HEK293 (cell line): ENCODE measurements around the gene SPATA31A6.
"Not testable (repeated sequence)": the region's sequence is repeated elsewhere in the genome, so short reads cannot be mapped to it uniquely, and the experiment has no call there.

ENCODE experiments used
- CTCF ChIA-PET: fragments of 350-600 bp; formaldehyde crosslinking; extraction: SDS; loops from one replicate; lab custom pipeline; 2021; ENCODE audit warnings: antibody characterized with exemption; lab: Yijun Ruan, JAX
- POLR2A ChIA-PET: fragments of 300-600 bp; formaldehyde crosslinking; extraction: SDS; loops from one replicate; lab custom pipeline; 2020; ENCODE audit warnings: antibody characterized with exemption, inconsistent platforms; lab: Yijun Ruan, JAX
- H3K27ac ChIP-seq: fragments of 200-500 bp; sonication (Bioruptor generic); 2 replicates; pipeline ENCODE4 v1.5.1; 2014; ENCODE audit warnings: low read depth, low read length, control low read depth, inconsistent platforms; ENCODE audit errors: extremely low read depth
- H3K36me3 ChIP-seq, 2 experiments: fragments of 200-500 bp in 1 of 2; sonication (Bioruptor generic) in 1 of 2; 1 replicate in 1 of 2; 2 replicates in 1 of 2; pipeline ENCODE4 v1.5.1; 2014 to 2017; ENCODE audit warnings: inconsistent platforms in 2 of 2, low read length in 2 of 2; ENCODE audit not compliant: control insufficient read depth in 2 of 2, insufficient read depth in 1 of 2
- H3K4me1 ChIP-seq: fragments of 200-500 bp; sonication (Bioruptor generic); 2 replicates; pipeline ENCODE4 v1.5.1; 2014; ENCODE audit warnings: mild to moderate bottlenecking, low read length, inconsistent platforms; ENCODE audit not compliant: control insufficient read depth, insufficient read depth
- H3K4me3 ChIP-seq: 2 replicates; pipeline ENCODE4 v1.5.1; 2011; ENCODE audit warnings: low read depth, mild to moderate bottlenecking, control low read depth, low read length, moderate library complexity
- H3K9me3 ChIP-seq: fragments of 200-500 bp; sonication (Bioruptor generic); 2 replicates; pipeline ENCODE4 v1.5.1; 2014; ENCODE audit warnings: low read depth, low read length, inconsistent platforms; ENCODE audit not compliant: control insufficient read depth, insufficient read depth

SPATA31A6 gene

DNA sequence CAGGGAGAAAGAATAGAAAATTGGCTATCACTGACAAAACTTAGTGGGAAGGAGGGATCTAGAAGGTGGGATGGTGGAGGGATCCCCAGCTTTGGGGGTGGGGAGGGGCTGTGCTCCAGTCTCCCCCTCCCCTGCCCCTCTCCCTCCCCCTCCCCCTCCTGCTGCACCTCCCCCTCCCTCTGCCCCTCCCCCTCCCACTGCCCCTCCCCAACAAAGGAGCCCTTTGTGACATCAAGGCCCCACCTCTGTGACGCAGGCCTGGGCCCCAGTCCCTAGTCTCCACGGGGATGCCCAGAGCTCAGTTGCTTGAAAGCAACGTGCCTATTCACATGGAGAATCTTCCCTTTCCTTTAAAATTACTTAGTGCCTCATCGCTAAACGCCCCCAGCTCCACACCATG is at the start of gene SPATA31A6:
Gene SPATA31A6 (plus strand): TSS at position 301 of the 400 bp plus-strand sequence. CDS start 29 bp downstream, at position 330.
- CTCF ChIA-PET, H3K36me3 ChIP-seq, H3K9me3 ChIP-seq, POLR2A ChIA-PET, H3K4me1 ChIP-seq, H3K4me3 ChIP-seq, H3K27ac ChIP-seq: not testable (repeated sequence)

- POLR2A ChIA-PET, H3K27ac ChIP-seq, CTCF ChIA-PET, H3K4me1 ChIP-seq, H3K9me3 ChIP-seq, H3K36me3 ChIP-seq, H3K4me3 ChIP-seq: not testable (repeated sequence)
Measured at GRCh38 chr9:42160299-42160698, 23.2 kb upstream of the SPATA31A6 start.

DNA sequence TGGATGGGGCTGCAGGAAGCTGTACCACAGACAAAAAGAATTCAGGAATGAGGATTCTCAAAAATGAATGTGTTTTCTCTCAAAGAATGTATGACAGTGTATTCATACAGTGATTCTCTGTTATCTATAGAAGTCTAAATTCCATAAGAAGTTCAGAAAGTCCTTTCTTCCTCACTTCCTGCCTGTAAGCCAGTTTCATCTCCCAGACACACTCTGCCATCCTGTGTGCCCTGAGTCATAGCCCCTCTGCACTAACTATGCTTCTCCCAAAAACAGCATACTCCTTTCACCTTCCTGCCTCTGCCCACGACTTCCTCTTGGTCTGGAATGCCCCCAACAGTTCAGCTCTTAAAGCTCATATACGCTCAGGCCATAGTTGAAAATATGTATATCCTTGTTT is 36.4 kb downstream of the SPATA31A6 start:
- H3K36me3 ChIP-seq, H3K9me3 ChIP-seq, H3K4me3 ChIP-seq, H3K27ac ChIP-seq, CTCF ChIA-PET, H3K4me1 ChIP-seq, POLR2A ChIA-PET: not testable (repeated sequence)

GRCh38 chr9:42223230-42223629 is 39.8 kb downstream of the SPATA31A6 start:
- POLR2A ChIA-PET, H3K4me1 ChIP-seq, CTCF ChIA-PET, H3K9me3 ChIP-seq, H3K4me3 ChIP-seq, H3K27ac ChIP-seq, H3K36me3 ChIP-seq: not testable (repeated sequence)

GRCh38 chr9:42233031-42233430 is 49.6 kb downstream of the SPATA31A6 start:
- CTCF ChIA-PET, POLR2A ChIA-PET, H3K27ac ChIP-seq: not testable (repeated sequence)

GRCh38 chr9:42234610-42235009 is 51.2 kb downstream of the SPATA31A6 start:
- H3K4me1 ChIP-seq, H3K4me3 ChIP-seq, CTCF ChIA-PET, H3K9me3 ChIP-seq, POLR2A ChIA-PET, H3K27ac ChIP-seq, H3K36me3 ChIP-seq: not testable (repeated sequence)

More at GRCh38 chr9:42233031-42233430, 49.6 kb downstream of the SPATA31A6 start:
- not testable (repeated sequence) for H3K9me3 ChIP-seq, H3K4me3 ChIP-seq, H3K36me3 ChIP-seq, H3K4me1 ChIP-seq

DNA sequence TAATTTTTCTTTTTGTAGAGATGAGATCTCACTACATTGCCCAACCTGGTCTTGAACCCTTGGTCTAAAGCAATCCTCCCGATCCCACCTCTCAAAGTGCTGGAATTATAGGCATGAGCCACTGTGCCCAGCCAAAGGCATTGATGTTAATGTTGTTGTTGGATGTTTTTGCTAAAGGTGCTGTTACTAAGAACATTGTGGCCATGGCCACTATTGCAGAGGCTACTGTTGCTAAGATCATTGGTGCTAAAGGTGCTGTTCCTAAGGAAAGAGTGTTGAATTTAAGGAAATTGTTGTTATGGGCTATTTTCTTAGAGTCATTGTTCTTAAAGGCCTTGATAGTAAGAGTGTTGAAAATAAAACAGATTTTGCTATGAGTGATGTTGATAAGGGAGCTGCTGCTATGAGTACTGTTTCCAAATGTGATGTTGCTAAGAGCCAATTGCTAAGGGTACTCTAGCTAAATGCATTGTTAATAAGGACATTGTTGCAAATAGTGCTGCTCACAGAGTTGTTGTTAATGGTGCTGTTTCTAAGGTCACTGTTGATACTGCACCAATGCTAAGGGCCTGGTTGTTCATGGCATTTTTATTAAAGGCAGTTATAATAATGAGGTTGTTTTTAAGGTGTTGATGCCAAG is 52.0 kb downstream of the SPATA31A6 start:
- CTCF ChIA-PET, H3K36me3 ChIP-seq, H3K9me3 ChIP-seq, H3K27ac ChIP-seq, POLR2A ChIA-PET, H3K4me3 ChIP-seq, H3K4me1 ChIP-seq: not testable (repeated sequence)

- H3K36me3 ChIP-seq, H3K4me3 ChIP-seq, H3K9me3 ChIP-seq, POLR2A ChIA-PET, H3K4me1 ChIP-seq, CTCF ChIA-PET, H3K27ac ChIP-seq: not testable (repeated sequence)
Measured at GRCh38 chr9:42236097-42236496, 52.6 kb downstream of the SPATA31A6 start.

DNA sequence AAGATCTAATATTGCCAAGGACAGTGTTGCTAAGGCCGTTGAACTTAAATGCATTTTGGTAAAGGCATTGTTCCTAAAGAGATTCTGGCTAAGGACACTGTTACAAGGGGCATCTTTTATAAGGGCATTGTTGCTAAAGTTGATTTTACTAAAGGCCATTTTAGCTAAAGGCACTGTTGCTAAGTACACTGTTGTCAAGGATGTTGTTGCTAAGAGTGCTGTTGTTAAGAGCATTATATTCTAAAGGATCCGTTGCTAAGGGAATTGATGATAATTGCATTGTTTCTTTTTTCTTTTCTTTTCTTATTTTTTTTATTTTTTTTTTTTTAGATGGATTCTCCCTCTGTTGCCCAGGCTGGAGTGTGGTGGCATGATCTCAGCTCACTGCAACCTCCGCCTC is 53.9 kb downstream of the SPATA31A6 start:
- POLR2A ChIA-PET, H3K36me3 ChIP-seq: not testable (repeated sequence)

DNA sequence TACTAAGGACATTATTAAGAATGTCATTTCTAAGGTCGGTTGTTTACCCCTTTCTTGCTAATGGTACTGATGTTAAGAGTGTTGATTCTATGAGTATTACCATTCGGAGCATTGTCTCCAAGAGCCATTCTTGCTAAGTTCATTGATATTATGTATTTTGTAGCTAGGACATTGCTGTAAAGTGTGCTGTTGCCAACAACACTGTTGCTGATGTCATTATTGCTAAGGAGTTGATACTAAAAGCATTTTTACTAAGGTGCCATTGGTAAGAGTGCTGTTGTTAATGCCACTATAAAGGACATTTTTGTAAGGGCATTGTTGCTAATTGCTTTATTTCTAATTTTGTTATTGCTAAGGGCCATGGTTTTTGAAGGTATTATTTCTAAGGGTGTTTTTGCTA is 55.4 kb downstream of the SPATA31A6 start:
- H3K4me1 ChIP-seq, H3K36me3 ChIP-seq, H3K9me3 ChIP-seq, POLR2A ChIA-PET, H3K4me3 ChIP-seq, CTCF ChIA-PET, H3K27ac ChIP-seq: not testable (repeated sequence)

More for the DNA sequence above, 53.9 kb downstream of the SPATA31A6 start:
- CTCF ChIA-PET, H3K4me3 ChIP-seq, H3K9me3 ChIP-seq, H3K4me1 ChIP-seq, H3K27ac ChIP-seq: not testable (repeated sequence)
